GM18519 (cell line): Measurements from ENCODE around the gene CFAP43.

ENCODE experiments used
- ATAC-seq: cut with Tn5 transposase; IDR thresholded peaks from one replicate; pipeline ENCODE4 v1.9.1; 2021; ENCODE audit warnings: mild to moderate bottlenecking, moderate library complexity; ENCODE audit not compliant: unreplicated experiment, low FRiP score

Gene CFAP43, protein sequence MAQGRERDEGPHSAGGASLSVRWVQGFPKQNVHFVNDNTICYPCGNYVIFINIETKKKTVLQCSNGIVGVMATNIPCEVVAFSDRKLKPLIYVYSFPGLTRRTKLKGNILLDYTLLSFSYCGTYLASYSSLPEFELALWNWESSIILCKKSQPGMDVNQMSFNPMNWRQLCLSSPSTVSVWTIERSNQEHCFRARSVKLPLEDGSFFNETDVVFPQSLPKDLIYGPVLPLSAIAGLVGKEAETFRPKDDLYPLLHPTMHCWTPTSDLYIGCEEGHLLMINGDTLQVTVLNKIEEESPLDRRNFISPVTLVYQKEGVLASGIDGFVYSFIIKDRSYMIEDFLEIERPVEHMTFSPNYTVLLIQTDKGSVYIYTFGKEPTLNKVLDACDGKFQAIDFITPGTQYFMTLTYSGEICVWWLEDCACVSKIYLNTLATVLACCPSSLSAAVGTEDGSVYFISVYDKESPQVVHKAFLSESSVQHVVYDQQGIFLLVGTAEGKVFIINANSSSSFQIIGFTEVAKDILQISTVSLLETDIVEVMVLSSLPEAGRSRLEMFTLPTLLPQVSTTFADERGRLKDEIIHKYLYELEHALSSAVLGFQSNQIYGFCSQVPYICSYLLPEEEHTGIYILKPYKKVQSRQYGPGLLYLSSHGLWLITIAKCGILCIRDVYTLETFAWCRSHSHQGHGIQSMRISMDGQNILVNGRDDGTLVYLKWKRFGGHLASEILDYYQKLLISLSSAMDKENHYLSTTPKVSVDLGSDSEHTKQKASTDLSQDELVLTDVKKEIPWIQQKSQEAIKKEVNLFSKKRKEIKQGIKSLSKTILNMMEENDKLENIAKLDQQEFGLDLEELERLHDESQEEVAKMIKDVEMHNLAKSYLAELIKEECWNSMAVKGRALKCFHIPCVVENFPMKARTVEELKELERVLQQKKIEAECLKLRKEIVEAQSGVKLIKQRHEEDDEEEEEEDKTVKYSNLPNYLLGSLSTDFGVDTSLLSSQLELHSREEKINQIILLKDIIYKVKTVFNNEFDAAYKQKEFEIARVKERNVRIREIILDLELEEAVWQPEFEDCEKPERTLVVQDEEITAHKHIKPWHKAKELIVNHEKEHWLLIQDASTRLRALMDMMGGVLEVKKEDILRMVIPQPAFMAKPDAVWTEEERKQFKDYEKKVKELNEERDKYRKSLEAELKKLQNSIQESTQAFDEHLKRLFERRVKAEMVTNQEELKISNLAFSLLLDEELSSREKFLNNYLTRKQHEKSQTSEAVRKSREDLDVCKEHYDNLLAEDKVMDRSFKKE (N-terminal part only)

GRCh38 chr10:104231784-104232612, at the start of gene CFAP43:
Gene CFAP43 (minus strand): TSS chr10:104232364. CDS start chr10:104232246, 118 bp downstream.
- peak; percentile 100 for ATAC-seq

- ATAC-seq = no peak
Observed at GRCh38 chr10:104281694-104282093, 49.5 kb upstream of the CFAP43 start.

DNA sequence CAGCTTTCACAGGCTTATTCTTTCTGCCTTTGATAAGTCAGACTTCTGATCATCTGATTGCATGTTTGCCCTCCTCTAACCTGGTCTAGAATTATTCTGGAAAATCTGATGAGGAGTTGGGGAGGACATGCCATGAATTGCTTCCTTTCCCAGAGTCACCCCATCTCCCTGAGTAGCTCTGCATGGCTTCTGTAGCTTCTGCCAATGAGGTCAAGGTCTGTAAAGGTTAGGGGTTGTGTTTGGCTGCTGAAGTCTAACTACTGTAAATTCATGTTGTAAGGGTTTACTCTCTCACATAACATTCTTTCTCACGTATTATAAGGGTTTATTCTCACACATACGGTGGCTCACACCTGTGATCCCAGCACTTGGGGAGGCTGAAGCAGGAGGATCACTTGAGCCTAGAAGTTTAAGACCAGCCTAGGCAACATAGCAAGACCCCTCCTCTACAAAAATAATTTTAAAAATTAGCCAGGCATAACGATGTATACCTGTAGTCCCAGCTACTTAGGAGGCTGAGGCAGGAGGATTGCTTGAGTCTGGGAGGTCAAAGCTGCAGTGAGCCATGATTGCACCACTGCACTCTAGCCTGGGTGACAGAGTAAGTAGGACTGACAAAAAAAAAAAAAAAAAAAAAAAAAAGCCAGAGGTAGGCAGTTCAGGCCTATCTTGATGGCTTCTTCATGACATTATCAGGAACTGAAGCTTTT, 47.5 kb upstream of the CFAP43 start:
- ATAC-seq = no peak

DNA sequence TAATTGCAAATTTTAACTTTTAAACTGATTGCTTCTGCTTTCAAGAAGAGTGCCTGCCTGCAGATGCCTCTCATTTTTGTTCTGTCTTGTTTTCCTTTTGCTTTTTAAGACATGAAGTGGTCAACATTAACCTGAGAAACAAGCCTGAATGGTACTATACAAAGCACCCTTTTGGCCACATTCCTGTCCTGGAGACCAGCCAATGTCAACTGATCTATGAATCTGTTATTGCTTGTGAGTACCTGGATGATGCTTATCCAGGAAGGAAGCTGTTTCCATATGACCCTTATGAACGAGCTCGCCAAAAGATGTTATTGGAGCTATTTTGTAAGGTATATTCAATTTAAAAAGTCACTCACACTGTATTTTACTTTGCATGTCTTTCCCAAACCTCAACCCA, 45.6 kb upstream of the CFAP43 start:
- no peak for ATAC-seq

GRCh38 chr10:104276192-104276591, 44.0 kb upstream of the CFAP43 start:
- ATAC-seq = no peak

DNA sequence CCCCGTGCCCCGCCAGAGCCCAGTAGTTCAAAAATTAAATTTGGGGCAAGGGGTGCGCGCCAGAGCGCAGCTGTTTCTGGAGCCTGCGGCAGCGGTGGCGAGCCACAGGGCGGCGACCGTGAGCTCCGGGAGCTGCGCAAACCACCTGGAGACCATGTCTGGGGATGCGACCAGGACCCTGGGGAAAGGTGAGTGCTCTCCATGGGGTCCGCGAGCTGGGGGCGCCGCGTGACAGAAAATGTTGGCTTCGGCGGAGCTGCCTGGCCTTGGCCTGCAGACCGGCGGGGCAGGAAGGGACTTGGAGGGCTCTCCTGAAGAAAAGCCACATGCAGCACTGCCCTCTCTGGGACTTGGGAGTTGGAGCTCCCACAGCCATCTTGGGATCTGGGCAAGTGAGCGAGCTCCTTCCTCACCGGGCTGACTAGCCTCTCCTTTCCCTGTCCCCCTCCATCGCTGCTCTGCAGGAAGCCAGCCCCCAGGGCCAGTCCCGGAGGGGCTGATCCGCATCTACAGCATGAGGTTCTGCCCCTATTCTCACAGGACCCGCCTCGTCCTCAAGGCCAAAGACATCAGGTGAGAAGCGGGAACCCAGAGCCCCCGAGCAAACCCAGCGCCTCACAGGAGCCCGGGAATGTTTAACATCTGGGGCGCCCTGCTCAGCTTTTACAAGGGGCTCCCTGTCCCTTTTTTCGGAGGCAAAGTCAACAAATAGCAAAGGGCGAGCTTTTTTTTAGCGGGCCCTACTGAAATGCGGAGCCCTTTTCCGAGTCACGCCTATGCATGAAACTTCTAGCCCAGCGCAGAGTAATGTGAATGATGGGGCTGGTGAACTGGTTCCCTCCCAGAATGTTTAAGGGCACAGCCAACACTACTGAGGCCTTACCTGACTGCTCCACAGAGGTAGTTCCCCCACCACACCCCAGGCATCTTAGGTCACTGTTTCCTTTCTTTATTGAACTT, 42.9 kb upstream of the CFAP43 start:
- peak; percentile 57 for ATAC-seq

DNA sequence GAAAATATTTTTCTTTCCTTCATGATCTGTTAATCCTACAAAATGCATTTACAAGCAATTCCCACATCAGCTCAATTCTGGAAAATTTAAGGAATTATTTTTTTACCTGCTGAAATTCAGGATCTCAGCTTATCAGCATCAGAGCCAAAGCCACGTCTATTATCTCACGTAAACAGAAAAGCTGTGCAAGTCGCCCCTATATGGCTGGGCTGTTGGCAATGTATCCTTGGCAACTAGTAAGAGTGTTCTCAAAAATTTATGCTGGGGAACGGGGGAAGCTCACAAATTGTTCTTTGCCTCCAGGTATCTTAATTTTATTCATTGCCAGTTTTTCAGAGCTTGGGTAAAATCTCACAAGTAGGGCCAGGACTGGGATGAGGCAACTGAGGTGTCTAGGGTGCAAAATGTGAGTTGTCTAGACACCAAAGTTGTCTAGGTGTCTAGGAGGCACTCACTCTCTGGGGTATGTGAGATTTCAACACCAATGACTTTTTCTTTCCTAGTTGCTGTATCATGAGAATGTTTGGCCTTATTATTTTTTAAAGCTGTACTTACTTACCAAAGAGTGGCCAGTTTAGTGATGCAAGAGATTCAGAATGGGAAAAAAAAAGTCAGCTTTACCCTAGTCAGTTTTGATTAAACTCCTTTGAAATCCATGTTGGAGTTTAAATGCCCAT, 41.9 kb upstream of the CFAP43 start:
- no peak for ATAC-seq

- no peak for ATAC-seq
Observed at GRCh38 chr10:104273286-104273685, 41.1 kb upstream of the CFAP43 start.

DNA sequence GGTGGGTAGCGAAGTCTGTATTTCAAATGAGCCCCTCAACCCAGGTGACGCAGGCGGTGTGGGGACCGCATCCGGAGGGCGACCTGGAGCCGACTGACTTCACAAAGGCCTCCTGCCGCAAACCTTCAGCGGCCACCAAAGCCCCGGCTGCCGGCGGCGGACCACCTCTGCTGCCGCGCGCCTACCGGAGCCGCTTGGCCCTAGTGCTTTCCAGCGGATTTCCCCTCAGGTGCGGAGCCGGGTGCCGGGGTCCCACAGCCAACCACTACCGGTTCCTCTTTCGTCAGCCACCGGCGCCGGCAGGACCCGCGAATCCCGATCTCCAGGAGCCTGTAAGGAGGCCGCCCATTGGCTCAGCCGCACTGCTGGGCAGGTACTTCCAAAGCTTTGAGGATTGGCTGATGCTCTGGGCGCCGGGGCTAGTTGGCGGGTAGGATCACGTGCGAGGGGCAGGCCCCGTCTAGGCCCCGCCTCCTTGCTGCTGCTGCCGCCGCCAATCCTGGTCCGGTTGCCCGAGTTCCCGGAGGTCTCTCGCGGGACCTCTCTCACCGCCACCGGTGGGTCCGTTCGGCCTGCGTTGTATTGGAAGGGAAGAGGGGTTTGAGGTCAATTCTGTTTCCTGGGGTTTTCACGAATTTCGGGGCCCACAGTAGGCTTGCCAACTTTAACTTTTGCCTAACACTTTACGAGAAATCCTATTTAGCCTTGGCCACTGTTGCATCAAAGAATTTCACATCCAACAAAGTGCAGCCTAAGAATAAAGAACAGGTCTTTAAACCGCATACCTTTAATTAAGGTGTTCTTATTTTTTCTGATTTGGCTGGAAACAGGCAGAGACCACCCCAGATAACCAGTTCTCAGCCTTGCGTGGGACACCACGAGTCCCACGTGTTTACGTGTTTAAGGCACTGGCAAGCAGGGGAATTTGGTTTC, 36.8 kb upstream of the CFAP43 start, which contains the start of gene GSTO2:
Gene GSTO2, plus strand, starts transcription at position 472 of the 933 bp plus-strand sequence. CDS start 5,732 bp downstream, outside the sequence.
- ATAC-seq = peak; percentile 97

DNA sequence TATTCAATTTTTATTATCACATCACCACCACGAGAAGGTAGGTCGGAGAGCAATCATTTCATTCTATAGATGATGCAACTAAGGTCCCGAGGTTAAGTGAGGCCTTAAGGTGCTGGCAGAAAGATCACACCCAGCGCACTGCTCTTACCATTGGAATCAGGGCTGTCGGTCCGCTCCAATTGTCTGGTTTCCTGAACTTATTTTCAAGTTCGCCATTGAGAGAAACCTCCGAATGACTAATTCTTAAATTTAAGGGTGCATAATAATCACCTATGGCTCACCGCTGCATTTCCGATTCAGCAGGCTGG, 36.2 kb upstream of the CFAP43 start:
- ATAC-seq = no peak

GRCh38 chr10:104267721-104268404, 35.7 kb upstream of the CFAP43 start:
- no peak for ATAC-seq

- no peak for ATAC-seq
Observed at GRCh38 chr10:104264783-104265182, 32.6 kb upstream of the CFAP43 start.

DNA sequence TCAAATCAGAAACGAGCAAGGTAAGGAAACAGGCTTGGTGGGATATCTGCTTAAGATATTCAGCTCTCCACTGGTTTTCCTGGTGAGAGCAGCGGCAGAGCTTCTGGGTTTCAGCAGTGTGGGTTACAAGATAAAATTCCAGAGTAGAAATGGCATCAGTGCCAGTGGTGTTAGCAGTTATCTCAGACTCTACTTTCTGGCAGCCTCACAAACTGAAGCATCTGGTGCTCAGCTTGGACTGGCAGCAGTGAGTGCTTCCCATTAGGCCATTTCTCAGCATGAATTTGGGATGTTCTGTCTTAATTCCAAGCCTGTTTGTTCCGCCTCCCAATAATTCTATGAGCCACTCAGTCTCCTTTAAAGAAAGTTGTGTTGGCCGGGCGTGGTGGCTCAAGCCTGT, 29.9 kb upstream of the CFAP43 start:
- ATAC-seq = no peak

- no peak for ATAC-seq
Observed at GRCh38 chr10:104260775-104261115, 28.6 kb upstream of the CFAP43 start.

DNA sequence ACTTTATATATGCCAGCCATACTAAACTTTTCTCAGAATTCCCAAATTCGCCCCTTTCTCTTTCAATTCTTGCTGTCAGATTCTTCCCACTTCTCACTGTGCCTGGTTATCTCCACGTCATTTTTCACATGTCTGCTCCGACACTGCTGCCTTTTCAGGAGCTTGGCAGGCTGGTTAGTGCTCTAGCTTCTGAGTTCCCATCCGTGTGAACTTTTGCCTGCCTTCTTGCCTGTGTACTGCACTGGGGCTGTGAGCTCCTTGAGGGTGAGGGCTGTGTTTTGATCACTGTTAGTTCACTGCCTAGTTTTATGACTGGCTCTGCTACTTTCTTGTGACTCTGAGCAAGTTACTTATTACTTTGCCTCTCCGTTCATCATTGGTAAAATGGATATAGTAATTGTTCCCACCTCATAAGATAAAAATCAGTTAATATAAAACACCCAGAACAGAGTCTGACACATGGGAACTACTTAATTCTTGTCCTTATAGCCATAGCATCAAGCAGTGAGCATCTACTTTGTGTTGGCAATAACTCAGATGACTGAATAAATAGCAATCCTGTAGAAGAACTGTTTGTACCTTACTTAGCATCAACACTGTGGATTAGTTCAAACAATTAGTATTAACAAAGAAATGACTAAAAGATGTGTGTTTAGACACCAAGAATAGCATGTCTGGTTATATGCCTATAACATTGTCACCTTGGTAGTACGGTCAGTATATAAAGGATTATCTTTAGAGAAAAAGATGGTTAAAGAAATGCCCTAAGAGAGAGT, 28.0 kb upstream of the CFAP43 start:
- ATAC-seq = no peak
